ENCODE data around the gene ASRGL1. TPM values are rescaled to one million over a fixed set of nuclear protein-coding genes. Genes with fewer than 3 reads are reported as not detected.
A peak's percentile ranks its signal among the peaks of the same experiment; 100 is the strongest.

Gene ASRGL1
- polyA plus RNA-seq, 1 of the 3 experiments (the other 2 are of a cell fraction): 4.3 TPM

GRCh38 chr11:62395885-62396551 lies 58.8 kb downstream of the ASRGL1 start:
- H3K4me3 ChIP-seq (ENCODE audit: low read depth in 2 of 2, low read length in 1 of 2): no peak overlapping the region
- H3K27me3 ChIP-seq (ENCODE audit: insufficient read depth): no peaks in the 10 kb centered on the region
- H4K20me1 ChIP-seq (ENCODE audit: insufficient read depth): no peaks in the 10 kb centered on the region
- no peaks in the 10 kb centered on the region for H3K79me2 ChIP-seq (ENCODE audit: insufficient read depth)
- no peak for DNase-seq
- H3K4me1 ChIP-seq (ENCODE audit: control insufficient read depth in 1 of 2, insufficient read depth in 2 of 2, low read depth in 1 of 2, low read length in 1 of 2): peaks cover 27 to 48% of the 10 kb centered on the region in 2 experiments; a peak in 3 of 4 replicates
- ChIA-PET CTCF (interaction anchor here (0.9 to 8.5 kb wide), 36 partner anchors 10 to 299 kb away, joined by 3 to 195 read pairs (median 8); partner anchors contain the start of genes AHNAK, B3GAT3, EML3 and LRRN4CL), POLR2A (interaction anchor here (0.6 to 3.4 kb wide), 6 partner anchors 58 to 269 kb away, joined by 3 to 30 read pairs (median 6); partner anchors contain the start of genes ASRGL1, B3GAT3, C11orf98 and CSKMT)
- no peak for TF ChIP-seq EZH2phosphoT487 (IDR thresholded peaks at IDR 0.05; ENCODE audit: borderline replicate concordance, low read depth)
- TF ChIP-seq SMC3 (IDR thresholded peaks at IDR 0.05; ENCODE audit: low read depth, low read length): no peak
- no peak for TF ChIP-seq MXI1 (IDR thresholded peaks at IDR 0.05; ENCODE audit: low read depth, low read length)
- TF ChIP-seq GATA2 (CRISPR knock-in tag; IDR thresholded peaks at IDR 0.05): no peak
- TF ChIP-seq FOXJ3 (CRISPR knock-in tag; IDR thresholded peaks at IDR 0.05): no peak
- TF ChIP-seq, protein P1, sequence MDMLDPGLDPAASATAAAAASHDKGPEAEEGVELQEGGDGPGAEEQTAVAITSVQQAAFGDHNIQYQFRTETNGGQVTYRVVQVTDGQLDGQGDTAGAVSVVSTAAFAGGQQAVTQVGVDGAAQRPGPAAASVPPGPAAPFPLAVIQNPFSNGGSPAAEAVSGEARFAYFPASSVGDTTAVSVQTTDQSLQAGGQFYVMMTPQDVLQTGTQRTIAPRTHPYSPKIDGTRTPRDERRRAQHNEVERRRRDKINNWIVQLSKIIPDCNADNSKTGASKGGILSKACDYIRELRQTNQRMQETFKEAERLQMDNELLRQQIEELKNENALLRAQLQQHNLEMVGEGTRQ (IDR thresholded peaks at IDR 0.05; ENCODE audit: borderline replicate concordance, low read depth, low read length): no peak
- TF ChIP-seq FOSL2 (IDR thresholded peaks at IDR 0.05; ENCODE audit: borderline replicate concordance, low read depth): no peak
- TF ChIP-seq, protein P2, sequence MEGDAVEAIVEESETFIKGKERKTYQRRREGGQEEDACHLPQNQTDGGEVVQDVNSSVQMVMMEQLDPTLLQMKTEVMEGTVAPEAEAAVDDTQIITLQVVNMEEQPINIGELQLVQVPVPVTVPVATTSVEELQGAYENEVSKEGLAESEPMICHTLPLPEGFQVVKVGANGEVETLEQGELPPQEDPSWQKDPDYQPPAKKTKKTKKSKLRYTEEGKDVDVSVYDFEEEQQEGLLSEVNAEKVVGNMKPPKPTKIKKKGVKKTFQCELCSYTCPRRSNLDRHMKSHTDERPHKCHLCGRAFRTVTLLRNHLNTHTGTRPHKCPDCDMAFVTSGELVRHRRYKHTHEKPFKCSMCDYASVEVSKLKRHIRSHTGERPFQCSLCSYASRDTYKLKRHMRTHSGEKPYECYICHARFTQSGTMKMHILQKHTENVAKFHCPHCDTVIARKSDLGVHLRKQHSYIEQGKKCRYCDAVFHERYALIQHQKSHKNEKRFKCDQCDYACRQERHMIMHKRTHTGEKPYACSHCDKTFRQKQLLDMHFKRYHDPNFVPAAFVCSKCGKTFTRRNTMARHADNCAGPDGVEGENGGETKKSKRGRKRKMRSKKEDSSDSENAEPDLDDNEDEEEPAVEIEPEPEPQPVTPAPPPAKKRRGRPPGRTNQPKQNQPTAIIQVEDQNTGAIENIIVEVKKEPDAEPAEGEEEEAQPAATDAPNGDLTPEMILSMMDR (IDR thresholded peaks at IDR 0.05): no peak
- TF ChIP-seq YY1 (IDR thresholded peaks at IDR 0.05; ENCODE audit: low read depth): no peak
- no peak for TF ChIP-seq NFIC (IDR thresholded peaks at IDR 0.05; ENCODE audit: borderline replicate concordance)
- no peak for TF ChIP-seq PBX3 (IDR thresholded peaks at IDR 0.05)
- TF ChIP-seq, protein P3, sequence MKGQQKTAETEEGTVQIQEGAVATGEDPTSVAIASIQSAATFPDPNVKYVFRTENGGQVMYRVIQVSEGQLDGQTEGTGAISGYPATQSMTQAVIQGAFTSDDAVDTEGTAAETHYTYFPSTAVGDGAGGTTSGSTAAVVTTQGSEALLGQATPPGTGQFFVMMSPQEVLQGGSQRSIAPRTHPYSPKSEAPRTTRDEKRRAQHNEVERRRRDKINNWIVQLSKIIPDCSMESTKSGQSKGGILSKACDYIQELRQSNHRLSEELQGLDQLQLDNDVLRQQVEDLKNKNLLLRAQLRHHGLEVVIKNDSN (IDR thresholded peaks at IDR 0.05; ENCODE audit: borderline replicate concordance, low read depth): no peak
- no peaks in the 10 kb centered on the region for H3K9me3 ChIP-seq
- H2AFZ ChIP-seq (ENCODE audit: low read depth): no peak overlapping the region
- H3K27ac ChIP-seq (ENCODE audit: low read depth in 2 of 2, low read length in 1 of 2): peak overlapping the region in 1 of 2 experiments; percentile 65; a peak in 2 of 4 replicates
- H3K9me2 ChIP-seq: no peaks in the 10 kb centered on the region
- no peaks in the 10 kb centered on the region for H3K36me3 ChIP-seq (replicated peaks in 1 of 2; ENCODE audit: control insufficient read depth in 1 of 2, insufficient read depth in 2 of 2, low read length in 1 of 2)
- no peak overlapping the region for H3K4me2 ChIP-seq
- H3K9ac ChIP-seq: no peak overlapping the region
- WGBS (ENCODE audit: low lambda C conversion rate): 92% methylated on average over 9 of the region's 10 CpGs
- H3F3A ChIP-seq (replicated peaks; ENCODE audit: insufficient read depth): peaks cover 7% of the 10 kb centered on the region
